Vagina (tissue), 2 donors: ENCODE data around the gene RAB22A. TPM values are rescaled to one million over a fixed set of nuclear protein-coding genes. Genes with fewer than 3 reads are reported as not detected.

Experiments used
- DNase-seq, 2 donors: peaks; one replicate each; pipeline ENCODE4 v3.0.0-alpha.2; 2017; ENCODE audit errors: extremely low spot score in 2 of 2
- H3K27ac ChIP-seq: fragments of 200-600 bp; sonication (generic); one replicate; pipeline ENCODE4 v1.5.1; 2019
- H3K27me3 ChIP-seq: fragments of 200-600 bp; sonication (generic); one replicate; pipeline ENCODE4 v1.5.1; 2019
- H3K36me3 ChIP-seq, 2 donors: fragments of 200-600 bp; sonication (generic); one replicate each; pipeline ENCODE4 v1.5.1; 2017 to 2019
- H3K4me1 ChIP-seq: fragments of 200-600 bp; sonication (generic); one replicate; pipeline ENCODE4 v1.5.1; 2019
- H3K4me3 ChIP-seq, 2 donors: fragments of 200-600 bp; sonication (generic); 1 replicate in 1 of 2; 2 replicates in 1 of 2; pipeline ENCODE4 v1.5.1; 2016 to 2019
- H3K9me3 ChIP-seq: fragments of 200-600 bp; sonication (generic); one replicate; pipeline ENCODE4 v1.5.1; 2019
- CTCF ChIP-seq, 3 experiments: fragments of 450-650 bp in 2 of 3; fragments of 200-600 bp in 1 of 3; sonication (generic) in 1 of 3; IDR thresholded peaks; one replicate each; pipeline ENCODE4 v1.5.1; 2017 to 2019; ENCODE audit warnings: antibody characterized with exemption in 3 of 3, mild to moderate bottlenecking in 2 of 3, moderate library complexity in 2 of 3
- POLR2A ChIP-seq, 2 donors: fragments of 450-650 bp; IDR thresholded peaks; one replicate each; pipeline ENCODE4 v1.6.1; 2017; ENCODE audit warnings: antibody characterized with exemption in 2 of 2, mild to moderate bottlenecking in 2 of 2, moderate library complexity in 2 of 2
- POLR2AphosphoS5 ChIP-seq, 2 donors: sonication (generic); formaldehyde crosslinking; IDR thresholded peaks; one replicate each; pipeline ENCODE4 v1.9.0; 2017; ENCODE audit warnings: antibody characterized with exemption in 2 of 2, mild to moderate bottlenecking in 2 of 2, low read depth in 1 of 2; ENCODE audit not compliant: insufficient read depth in 1 of 2
- intact Hi-C: fragments of 100-400 bp; cut with DNase I; formaldehyde crosslinking; loops from one replicate; pipeline ENCODE4 v1.15.1; 2023
- total RNA-seq: library from RNA; depleted of rRNA; stranded (reverse); fragments of >200 nt; gene quantifications from one replicate; pipeline ENCODE4 v1.2.3, GENCODE V29; 2016

Gene RAB22A
- total RNA-seq, 1 donor from 2014 or later: 15.2 TPM

- H3K4me1 ChIP-seq: peaks cover 42% of the 10 kb centered on the region
- no peaks in the 10 kb centered on the region for H3K9me3 ChIP-seq
- H3K27ac ChIP-seq: peak within 1 kb of the TSS; percentile 80
- peak in 1 of 2 donors; percentile 93 for DNase-seq
- TF ChIP-seq POLR2A (IDR thresholded peaks at IDR 0.05) (peak in 1 of 2 donors; percentile 80), POLR2AphosphoS5 (IDR thresholded peaks at IDR 0.05; ENCODE audit: insufficient read depth in 1 of 2, low read depth in 1 of 2) (peak; percentile 71 to 74), CTCF (IDR thresholded peaks at IDR 0.05) (no peak)
- no peaks in the 10 kb centered on the region for H3K27me3 ChIP-seq
- no peaks in the 10 kb centered on the region for H3K36me3 ChIP-seq
- intact Hi-C loops: no loop called here
- H3K4me3 ChIP-seq: peak within 1 kb of the TSS; percentile 74 to 83
These were observed 79.4 kb downstream of the RAB22A start, which contains the start of gene VAPB for GRCh38 chr20:58388882-58389323. Gene VAPB, plus strand, starts transcription at chr20:58389229. Its CDS starts 231 bp downstream, at chr20:58389460.

DNA sequence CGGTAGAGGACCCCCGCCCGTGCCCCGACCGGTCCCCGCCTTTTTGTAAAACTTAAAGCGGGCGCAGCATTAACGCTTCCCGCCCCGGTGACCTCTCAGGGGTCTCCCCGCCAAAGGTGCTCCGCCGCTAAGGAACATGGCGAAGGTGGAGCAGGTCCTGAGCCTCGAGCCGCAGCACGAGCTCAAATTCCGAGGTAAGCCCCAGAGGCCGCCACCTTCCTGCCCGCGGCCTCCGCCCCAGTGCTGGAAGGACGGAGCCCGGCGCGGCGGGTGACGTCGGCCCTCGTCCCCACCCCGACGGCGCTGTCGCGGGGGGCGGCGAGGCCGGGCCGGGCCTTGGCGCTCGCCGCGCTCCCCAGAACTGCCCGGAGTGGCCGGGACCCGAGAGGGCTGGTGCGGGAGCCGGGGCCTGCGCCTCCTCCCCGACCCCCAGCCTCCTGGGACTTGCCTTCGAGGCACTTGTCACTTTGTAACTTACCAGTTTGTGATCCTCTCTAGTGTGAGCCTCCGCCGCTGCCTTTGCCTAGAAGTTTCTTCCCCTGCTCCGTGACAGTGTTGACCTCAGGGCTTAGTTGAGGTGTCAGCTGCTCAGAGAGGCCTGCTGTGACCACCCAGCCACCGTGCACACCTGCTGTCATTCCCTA lies 79.9 kb downstream of the RAB22A start:
- TF ChIP-seq POLR2A (IDR thresholded peaks at IDR 0.05) (no peak), POLR2AphosphoS5 (IDR thresholded peaks at IDR 0.05; ENCODE audit: insufficient read depth in 1 of 2, low read depth in 1 of 2) (no peak), CTCF (IDR thresholded peaks at IDR 0.05) (no peak)
- no peak for DNase-seq

DNA sequence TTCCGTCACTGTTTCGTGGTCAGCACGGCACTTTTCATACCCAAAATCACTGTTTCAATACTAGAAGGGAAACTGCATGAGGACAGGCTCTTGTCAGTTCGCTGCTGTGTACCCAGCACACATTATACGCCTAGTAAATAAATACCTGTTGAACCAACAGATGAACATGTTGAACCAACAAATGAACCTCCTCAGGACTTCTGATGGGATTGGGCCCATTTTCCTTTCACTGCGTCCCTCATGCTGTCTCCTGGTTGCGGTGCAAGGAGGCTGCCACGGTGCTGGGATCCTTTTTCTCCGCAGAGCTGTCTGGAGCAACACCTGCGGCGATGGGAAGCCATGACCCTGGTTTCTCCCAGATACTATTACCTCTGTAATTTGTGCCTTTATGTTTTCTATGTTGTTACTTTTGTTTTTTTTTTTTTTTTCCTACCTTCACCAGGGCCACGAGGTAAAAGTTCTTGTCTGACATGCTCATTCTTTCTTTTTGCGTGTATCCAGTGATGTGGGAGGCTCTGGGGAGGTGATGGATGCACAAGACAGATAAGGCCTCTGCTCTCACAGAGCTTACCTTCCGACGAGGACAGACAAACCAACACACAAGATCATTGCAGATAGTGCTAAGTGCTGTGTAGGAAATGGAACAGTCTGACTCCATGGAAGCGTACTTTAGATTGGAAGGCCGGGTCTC lies 80.6 kb downstream of the RAB22A start:
- Histone ChIP-seq H3K27ac (peak overlapping the region; percentile 80), H3K36me3 (no peaks in the 10 kb centered on the region), H3K9me3 (no peaks in the 10 kb centered on the region), H3K27me3 (no peaks in the 10 kb centered on the region), H3K4me1 (peaks cover 42% of the 10 kb centered on the region), H3K4me3 (peak overlapping the region; percentile 74 to 83)
- intact Hi-C loops: no loop called here
- TF ChIP-seq POLR2AphosphoS5 (IDR thresholded peaks at IDR 0.05; ENCODE audit: insufficient read depth in 1 of 2, low read depth in 1 of 2): no peak
- TF ChIP-seq CTCF (IDR thresholded peaks at IDR 0.05): no peak
- no peak for TF ChIP-seq POLR2A (IDR thresholded peaks at IDR 0.05)
- no peak for DNase-seq

More for the DNA sequence above, 79.9 kb downstream of the RAB22A start:
- Histone ChIP-seq H3K36me3 (no peaks in the 10 kb centered on the region), H3K4me3 (peak overlapping the region; percentile 74 to 83), H3K27me3 (no peaks in the 10 kb centered on the region), H3K27ac (peak overlapping the region; percentile 80), H3K4me1 (peaks cover 42% of the 10 kb centered on the region), H3K9me3 (no peaks in the 10 kb centered on the region)
- intact Hi-C loops: no loop called here

GRCh38 chr20:58390659-58391035 lies 81.1 kb downstream of the RAB22A start:
- Histone ChIP-seq H3K4me3 (no peak overlapping the region), H3K36me3 (no peaks in the 10 kb centered on the region), H3K4me1 (peaks cover 43% of the 10 kb centered on the region), H3K9me3 (no peaks in the 10 kb centered on the region), H3K27ac (no peak overlapping the region), H3K27me3 (no peaks in the 10 kb centered on the region)
- TF ChIP-seq POLR2AphosphoS5 (IDR thresholded peaks at IDR 0.05; ENCODE audit: insufficient read depth in 1 of 2, low read depth in 1 of 2) (no peak), POLR2A (IDR thresholded peaks at IDR 0.05) (no peak), CTCF (IDR thresholded peaks at IDR 0.05) (no peak)
- intact Hi-C loops: no loop called here
- no peak for DNase-seq

DNA sequence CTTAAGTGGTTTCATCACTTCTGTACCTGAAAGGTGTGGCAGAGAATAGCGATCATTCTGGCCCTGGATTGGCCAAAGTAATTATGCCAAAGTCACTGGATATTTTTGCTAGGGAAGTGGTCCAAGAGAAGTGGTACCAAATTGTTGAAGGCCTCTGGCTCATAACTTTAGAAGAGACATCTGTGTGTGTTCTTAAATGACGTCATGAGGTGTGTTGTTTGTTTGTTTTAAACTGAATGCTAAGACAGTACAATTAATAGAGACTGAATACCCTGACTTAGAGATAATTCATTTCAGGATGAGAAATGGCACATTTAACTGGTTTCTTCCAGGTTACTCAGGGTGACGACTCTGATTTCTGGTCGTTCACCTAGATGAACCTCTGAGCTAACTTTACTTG lies 82.8 kb downstream of the RAB22A start:
- Histone ChIP-seq H3K4me1 (peaks cover 49% of the 10 kb centered on the region), H3K36me3 (no peaks in the 10 kb centered on the region), H3K27ac (no peak overlapping the region), H3K9me3 (no peaks in the 10 kb centered on the region), H3K4me3 (no peak overlapping the region), H3K27me3 (no peaks in the 10 kb centered on the region)
- intact Hi-C loops: no loop called here
- no peak for TF ChIP-seq POLR2AphosphoS5 (IDR thresholded peaks at IDR 0.05; ENCODE audit: insufficient read depth in 1 of 2, low read depth in 1 of 2)
- TF ChIP-seq CTCF (IDR thresholded peaks at IDR 0.05): no peak
- no peak for DNase-seq
